GM10248 (cell line): ENCODE data around the gene HDAC6.
"Not testable (repeated sequence)": the region's sequence is repeated elsewhere in the genome, so short reads cannot be mapped to it uniquely, and the experiment has no call there.

Experiments used
- CTCF ChIA-PET: fragments of 300-600 bp; sonication (Branson Sonifier 250); formaldehyde crosslinking; extraction: SDS; loops from one replicate; lab custom pipeline; 2021; ENCODE audit warnings: antibody characterized with exemption; lab: Yijun Ruan, JAX
- POLR2A ChIA-PET: fragments of 350-650 bp; sonication (Branson Sonifier 250); formaldehyde crosslinking; extraction: SDS; loops from one replicate; lab custom pipeline; 2020; ENCODE audit warnings: antibody characterized with exemption; lab: Yijun Ruan, JAX
- DNase-seq: peaks from one replicate; pipeline ENCODE4 v3.0.0; 2012; ENCODE audit errors: extremely low spot score
- CTCF ChIP-seq: IDR thresholded peaks from 2 replicates; pipeline ENCODE4 v1.5.1; 2012; ENCODE audit warnings: mild to moderate bottlenecking, low read depth; ENCODE audit errors: extremely low read depth, missing control alignments, control extremely low read depth

Gene HDAC6

GRCh38 chrX:48864210-48864609 is 62.3 kb downstream of the HDAC6 start:
- CTCF ChIA-PET = no interaction called here
- no peak for TF ChIP-seq CTCF
- no peak for DNase-seq
- POLR2A ChIA-PET = no interaction called here

DNA sequence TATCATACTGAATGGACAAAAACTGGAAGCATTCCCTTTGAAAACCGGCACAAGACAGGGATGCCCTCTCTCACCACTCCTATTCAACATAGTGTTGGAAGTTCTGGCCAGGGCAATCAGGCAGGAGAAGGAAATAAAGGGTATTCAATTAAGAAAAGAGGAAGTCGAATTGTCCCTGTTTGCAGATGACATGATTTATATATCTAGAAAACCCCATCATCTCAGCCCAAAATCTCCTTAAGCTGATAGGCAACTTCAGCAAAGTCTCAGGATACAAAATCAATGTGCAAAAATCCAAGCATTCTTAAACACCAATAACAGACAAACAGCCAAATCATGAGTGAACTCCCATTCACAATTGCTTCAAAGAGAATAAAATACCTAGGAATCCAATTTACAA is 70.2 kb downstream of the HDAC6 start:
- DNase-seq, POLR2A ChIA-PET, CTCF ChIA-PET: not testable (repeated sequence)
